ENCODE measurements around the gene ARHGAP8.

- TF ChIP-seq JUN (IDR thresholded peaks at IDR 0.05) (no peak), EP300 (IDR thresholded peaks at IDR 0.05) (no peak), MAX (IDR thresholded peaks at IDR 0.05) (no peak)
Observed at GRCh38 chr22:44723801-44724200, 28.6 kb upstream of the ARHGAP8 start.

Data from A549 (cell line).